HEK293 (cell line): ENCODE measurements around the gene WDR18.

Experiments used
- BCL11B ChIP-seq: fragments of 450-650 bp; formaldehyde crosslinking; IDR thresholded peaks from 2 replicates; pipeline ENCODE4 v1.5.1; 2016; ENCODE audit warnings: low read depth, missing biosample characterization, missing genetic modification characterization
- GLI4 ChIP-seq: fragments of 450-650 bp; formaldehyde crosslinking; IDR thresholded peaks from 2 replicates; pipeline ENCODE4 v1.5.1; 2016; ENCODE audit warnings: missing biosample characterization, missing genetic modification characterization
- GLIS2 ChIP-seq: fragments of 450-650 bp; formaldehyde crosslinking; IDR thresholded peaks from 2 replicates; pipeline ENCODE4 v1.5.1; 2016; ENCODE audit warnings: missing biosample characterization, missing genetic modification characterization
- HOXA7 ChIP-seq: sonication (generic); formaldehyde crosslinking; IDR thresholded peaks from 2 replicates; pipeline ENCODE4 v1.8.1; 2022; ENCODE audit warnings: missing genetic modification reagents, borderline replicate concordance
- HOXD13 ChIP-seq: sonication (generic); formaldehyde crosslinking; IDR thresholded peaks from 2 replicates; pipeline ENCODE4 v1.8.0; 2022; ENCODE audit warnings: missing genetic modification reagents, borderline replicate concordance
- MEIS1 ChIP-seq: sonication (generic); formaldehyde crosslinking; IDR thresholded peaks from 2 replicates; pipeline ENCODE4 v1.8.1; 2022; ENCODE audit warnings: missing genetic modification reagents, mild to moderate bottlenecking, borderline replicate concordance
- ZBTB20 ChIP-seq: fragments of 450-650 bp; formaldehyde crosslinking; IDR thresholded peaks from 2 replicates; pipeline ENCODE4 v1.5.1; 2016; ENCODE audit warnings: missing biosample characterization, missing genetic modification characterization
- ZBTB7A ChIP-seq: fragments of 450-650 bp; formaldehyde crosslinking; IDR thresholded peaks from 2 replicates; pipeline ENCODE4 v1.5.1; 2016; ENCODE audit warnings: low read depth, missing biosample characterization, missing genetic modification characterization
- ZNF112 ChIP-seq: fragments of 450-650 bp; formaldehyde crosslinking; IDR thresholded peaks from 2 replicates; pipeline ENCODE4 v1.5.0; 2017; ENCODE audit warnings: missing biosample characterization, missing genetic modification characterization
- ZNF121 ChIP-seq: fragments of 450-650 bp; formaldehyde crosslinking; IDR thresholded peaks from 2 replicates; pipeline ENCODE4 v1.5.1; 2016; ENCODE audit warnings: missing biosample characterization, missing genetic modification characterization
- ZNF214 ChIP-seq: fragments of 450-650 bp; formaldehyde crosslinking; IDR thresholded peaks from 2 replicates; pipeline ENCODE4 v1.5.1; 2017; ENCODE audit warnings: missing biosample characterization, mild to moderate bottlenecking, missing genetic modification characterization, borderline replicate concordance
- ZNF311 ChIP-seq: fragments of 450-650 bp; formaldehyde crosslinking; IDR thresholded peaks from 2 replicates; pipeline ENCODE4 v1.5.1; 2017; ENCODE audit warnings: missing biosample characterization, missing genetic modification characterization, borderline replicate concordance
- ZNF426 ChIP-seq: fragments of 450-650 bp; formaldehyde crosslinking; IDR thresholded peaks from 2 replicates; pipeline ENCODE4 v1.5.1; 2017; ENCODE audit warnings: missing biosample characterization, missing genetic modification characterization, mild to moderate bottlenecking, inconsistent platforms, moderate library complexity
- ZNF433 ChIP-seq: fragments of 450-650 bp; formaldehyde crosslinking; IDR thresholded peaks from 2 replicates; pipeline ENCODE4 v1.5.1; 2016; ENCODE audit warnings: missing biosample characterization, missing genetic modification characterization, low read depth
- ZNF530 ChIP-seq: fragments of 450-650 bp; formaldehyde crosslinking; IDR thresholded peaks from 2 replicates; pipeline ENCODE4 v1.5.1; 2016; ENCODE audit warnings: low read depth, missing biosample characterization, missing genetic modification characterization
- ZNF544 ChIP-seq: fragments of 450-650 bp; formaldehyde crosslinking; IDR thresholded peaks from 2 replicates; pipeline ENCODE4 v1.5.0; 2017; ENCODE audit warnings: missing biosample characterization, missing genetic modification characterization
- ZNF626 ChIP-seq: fragments of 450-650 bp; sonication (Bioruptor Pico); formaldehyde crosslinking; IDR thresholded peaks from 2 replicates; pipeline ENCODE4 v1.5.1; 2018; ENCODE audit warnings: missing biosample characterization, missing genetic modification characterization, inconsistent platforms
- ZNF629 ChIP-seq: fragments of 450-650 bp; formaldehyde crosslinking; IDR thresholded peaks from 2 replicates; pipeline ENCODE4 v1.5.1; 2017; ENCODE audit warnings: missing biosample characterization, missing genetic modification characterization
- ZNF660 ChIP-seq: fragments of 450-650 bp; IDR thresholded peaks from 2 replicates; pipeline ENCODE4 v1.5.1; 2018; ENCODE audit warnings: missing biosample characterization, mild to moderate bottlenecking, missing genetic modification characterization
- ZNF768 ChIP-seq: fragments of 450-650 bp; formaldehyde crosslinking; IDR thresholded peaks from 2 replicates; pipeline ENCODE4 v1.5.1; 2018; ENCODE audit warnings: missing biosample characterization, mild to moderate bottlenecking, missing genetic modification characterization
- ZNF776 ChIP-seq: fragments of 450-650 bp; formaldehyde crosslinking; IDR thresholded peaks from 2 replicates; pipeline ENCODE4 v1.5.0; 2017; ENCODE audit warnings: missing biosample characterization, missing genetic modification characterization, borderline replicate concordance
- ZNF792 ChIP-seq: fragments of 450-650 bp; formaldehyde crosslinking; IDR thresholded peaks from 2 replicates; pipeline ENCODE4 v1.5.1; 2016; ENCODE audit warnings: missing biosample characterization, missing genetic modification characterization
- ZXDB ChIP-seq: fragments of 450-650 bp; formaldehyde crosslinking; IDR thresholded peaks from 2 replicates; pipeline ENCODE4 v1.5.1; 2016; ENCODE audit warnings: missing biosample characterization, missing genetic modification characterization
- TF ChIP-seq, protein P1 (sequence below): fragments of 450-650 bp; formaldehyde crosslinking; IDR thresholded peaks from 2 replicates; pipeline ENCODE4 v1.5.1; 2016; ENCODE audit warnings: missing biosample characterization, missing genetic modification characterization
- TF ChIP-seq, protein P2 (sequence below): fragments of 450-650 bp; formaldehyde crosslinking; IDR thresholded peaks from 2 replicates; pipeline ENCODE4 v1.5.1; 2017; ENCODE audit warnings: missing biosample characterization, missing genetic modification characterization
- TF ChIP-seq, protein P3 (sequence below): fragments of 450-650 bp; formaldehyde crosslinking; IDR thresholded peaks from 2 replicates; pipeline ENCODE4 v1.5.1; 2016; ENCODE audit warnings: missing biosample characterization, missing genetic modification characterization, borderline replicate concordance
- TF ChIP-seq, protein P4 (sequence below): fragments of 450-650 bp; formaldehyde crosslinking; IDR thresholded peaks from 2 replicates; pipeline ENCODE4 v1.5.1; 2016; ENCODE audit warnings: missing biosample characterization, missing genetic modification characterization
- TF ChIP-seq, protein P5 (sequence below): fragments of 450-650 bp; formaldehyde crosslinking; optimal IDR thresholded peaks from 2 replicates; pipeline ENCODE3; 2016; ENCODE audit warnings: missing biosample characterization, mild to moderate bottlenecking, missing genetic modification characterization
- TF ChIP-seq, protein P6 (sequence below): fragments of 450-650 bp; formaldehyde crosslinking; IDR thresholded peaks from 2 replicates; pipeline ENCODE4 v1.5.1; 2016; ENCODE audit warnings: missing biosample characterization, missing genetic modification characterization

The WDR18 gene

DNA sequence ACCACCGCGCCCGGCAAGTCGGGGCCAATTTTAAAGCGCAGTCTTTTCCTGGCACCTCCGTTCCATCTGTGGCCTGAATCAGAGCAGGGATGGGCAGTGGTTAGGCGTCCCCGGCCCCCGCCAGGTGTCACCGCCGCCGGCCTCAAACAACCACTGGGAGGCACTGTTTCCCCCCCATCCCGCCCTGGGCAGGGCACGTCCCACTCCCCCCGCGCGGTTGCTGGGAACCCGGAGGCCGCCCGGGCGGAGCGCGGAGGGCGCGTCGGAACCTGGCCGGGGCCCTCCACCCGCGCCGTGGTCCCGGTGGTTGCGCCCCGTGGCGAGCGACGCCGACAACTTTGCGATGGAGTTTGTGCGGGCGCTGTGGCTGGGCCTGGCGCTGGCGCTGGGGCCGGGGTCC, 15.9 kb downstream of the WDR18 start, which contains the start of gene GRIN3B (continued):
- TF ChIP-seq, protein P1, sequence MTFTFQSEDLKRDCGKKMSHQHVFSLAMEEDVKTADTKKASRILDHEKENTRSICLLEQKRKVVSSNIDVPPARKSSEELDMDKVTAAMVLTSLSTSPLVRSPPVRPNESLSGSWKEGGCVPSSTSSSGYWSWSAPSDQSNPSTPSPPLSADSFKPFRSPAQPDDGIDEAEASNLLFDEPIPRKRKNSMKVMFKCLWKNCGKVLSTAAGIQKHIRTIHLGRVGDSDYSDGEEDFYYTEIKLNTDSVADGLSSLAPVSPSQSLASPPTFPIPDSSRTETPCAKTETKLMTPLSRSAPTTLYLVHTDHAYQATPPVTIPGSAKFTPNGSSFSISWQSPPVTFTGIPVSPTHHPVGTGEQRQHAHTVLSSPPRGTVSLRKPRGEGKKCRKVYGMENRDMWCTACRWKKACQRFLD (tag by site-specific recombination), result no peak
- TF ChIP-seq GLIS2 (tag by site-specific recombination), result peak; percentile 78
- TF ChIP-seq ZNF629 (tag by site-specific recombination), result peak; percentile 44
- TF ChIP-seq ZNF776 (tag by site-specific recombination), result no peak
- TF ChIP-seq, protein P2, sequence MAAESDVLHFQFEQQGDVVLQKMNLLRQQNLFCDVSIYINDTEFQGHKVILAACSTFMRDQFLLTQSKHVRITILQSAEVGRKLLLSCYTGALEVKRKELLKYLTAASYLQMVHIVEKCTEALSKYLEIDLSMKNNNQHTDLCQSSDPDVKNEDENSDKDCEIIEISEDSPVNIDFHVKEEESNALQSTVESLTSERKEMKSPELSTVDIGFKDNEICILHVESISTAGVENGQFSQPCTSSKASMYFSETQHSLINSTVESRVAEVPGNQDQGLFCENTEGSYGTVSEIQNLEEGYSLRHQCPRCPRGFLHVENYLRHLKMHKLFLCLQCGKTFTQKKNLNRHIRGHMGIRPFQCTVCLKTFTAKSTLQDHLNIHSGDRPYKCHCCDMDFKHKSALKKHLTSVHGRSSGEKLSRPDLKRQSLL (tag by site-specific recombination), result 0 out of 2 replicates have a peak, but pooled peaks have one; percentile 15
- TF ChIP-seq ZNF660 (tag by site-specific recombination), result peak; percentile 77
- TF ChIP-seq ZXDB (tag by site-specific recombination), result no peak
- TF ChIP-seq ZNF121 (tag by site-specific recombination), result no peak
- no peak for TF ChIP-seq ZNF530 (tag by site-specific recombination)
- no peak for TF ChIP-seq ZNF768 (tag by site-specific recombination)
- TF ChIP-seq ZNF544 (tag by site-specific recombination), result no peak
- TF ChIP-seq MEIS1 (CRISPR knock-in tag), result no peak
- TF ChIP-seq ZNF214 (tag by site-specific recombination), result no peak
- TF ChIP-seq, protein P3, sequence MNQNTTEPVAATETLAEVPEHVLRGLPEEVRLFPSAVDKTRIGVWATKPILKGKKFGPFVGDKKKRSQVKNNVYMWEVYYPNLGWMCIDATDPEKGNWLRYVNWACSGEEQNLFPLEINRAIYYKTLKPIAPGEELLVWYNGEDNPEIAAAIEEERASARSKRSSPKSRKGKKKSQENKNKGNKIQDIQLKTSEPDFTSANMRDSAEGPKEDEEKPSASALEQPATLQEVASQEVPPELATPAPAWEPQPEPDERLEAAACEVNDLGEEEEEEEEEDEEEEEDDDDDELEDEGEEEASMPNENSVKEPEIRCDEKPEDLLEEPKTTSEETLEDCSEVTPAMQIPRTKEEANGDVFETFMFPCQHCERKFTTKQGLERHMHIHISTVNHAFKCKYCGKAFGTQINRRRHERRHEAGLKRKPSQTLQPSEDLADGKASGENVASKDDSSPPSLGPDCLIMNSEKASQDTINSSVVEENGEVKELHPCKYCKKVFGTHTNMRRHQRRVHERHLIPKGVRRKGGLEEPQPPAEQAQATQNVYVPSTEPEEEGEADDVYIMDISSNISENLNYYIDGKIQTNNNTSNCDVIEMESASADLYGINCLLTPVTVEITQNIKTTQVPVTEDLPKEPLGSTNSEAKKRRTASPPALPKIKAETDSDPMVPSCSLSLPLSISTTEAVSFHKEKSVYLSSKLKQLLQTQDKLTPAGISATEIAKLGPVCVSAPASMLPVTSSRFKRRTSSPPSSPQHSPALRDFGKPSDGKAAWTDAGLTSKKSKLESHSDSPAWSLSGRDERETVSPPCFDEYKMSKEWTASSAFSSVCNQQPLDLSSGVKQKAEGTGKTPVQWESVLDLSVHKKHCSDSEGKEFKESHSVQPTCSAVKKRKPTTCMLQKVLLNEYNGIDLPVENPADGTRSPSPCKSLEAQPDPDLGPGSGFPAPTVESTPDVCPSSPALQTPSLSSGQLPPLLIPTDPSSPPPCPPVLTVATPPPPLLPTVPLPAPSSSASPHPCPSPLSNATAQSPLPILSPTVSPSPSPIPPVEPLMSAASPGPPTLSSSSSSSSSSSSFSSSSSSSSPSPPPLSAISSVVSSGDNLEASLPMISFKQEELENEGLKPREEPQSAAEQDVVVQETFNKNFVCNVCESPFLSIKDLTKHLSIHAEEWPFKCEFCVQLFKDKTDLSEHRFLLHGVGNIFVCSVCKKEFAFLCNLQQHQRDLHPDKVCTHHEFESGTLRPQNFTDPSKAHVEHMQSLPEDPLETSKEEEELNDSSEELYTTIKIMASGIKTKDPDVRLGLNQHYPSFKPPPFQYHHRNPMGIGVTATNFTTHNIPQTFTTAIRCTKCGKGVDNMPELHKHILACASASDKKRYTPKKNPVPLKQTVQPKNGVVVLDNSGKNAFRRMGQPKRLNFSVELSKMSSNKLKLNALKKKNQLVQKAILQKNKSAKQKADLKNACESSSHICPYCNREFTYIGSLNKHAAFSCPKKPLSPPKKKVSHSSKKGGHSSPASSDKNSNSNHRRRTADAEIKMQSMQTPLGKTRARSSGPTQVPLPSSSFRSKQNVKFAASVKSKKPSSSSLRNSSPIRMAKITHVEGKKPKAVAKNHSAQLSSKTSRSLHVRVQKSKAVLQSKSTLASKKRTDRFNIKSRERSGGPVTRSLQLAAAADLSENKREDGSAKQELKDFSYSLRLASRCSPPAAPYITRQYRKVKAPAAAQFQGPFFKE (tag by site-specific recombination), result no peak
- TF ChIP-seq, protein P4, sequence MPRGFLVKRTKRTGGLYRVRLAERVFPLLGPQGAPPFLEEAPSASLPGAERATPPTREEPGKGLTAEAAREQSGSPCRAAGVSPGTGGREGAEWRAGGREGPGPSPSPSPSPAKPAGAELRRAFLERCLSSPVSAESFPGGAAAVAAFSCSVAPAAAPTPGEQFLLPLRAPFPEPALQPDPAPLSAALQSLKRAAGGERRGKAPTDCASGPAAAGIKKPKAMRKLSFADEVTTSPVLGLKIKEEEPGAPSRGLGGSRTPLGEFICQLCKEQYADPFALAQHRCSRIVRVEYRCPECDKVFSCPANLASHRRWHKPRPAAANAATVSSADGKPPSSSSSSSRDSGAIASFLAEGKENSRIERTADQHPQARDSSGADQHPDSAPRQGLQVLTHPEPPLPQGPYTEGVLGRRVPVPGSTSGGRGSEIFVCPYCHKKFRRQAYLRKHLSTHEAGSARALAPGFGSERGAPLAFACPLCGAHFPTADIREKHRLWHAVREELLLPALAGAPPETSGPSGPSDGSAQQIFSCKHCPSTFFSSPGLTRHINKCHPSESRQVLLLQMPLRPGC (tag by site-specific recombination), result no peak
- peak; percentile 9; the same call in 1 of the 2 replicates for TF ChIP-seq ZBTB20
- no peak for TF ChIP-seq ZNF626 (tag by site-specific recombination)
- no peak for TF ChIP-seq ZNF426 (tag by site-specific recombination)
- TF ChIP-seq ZBTB7A (tag by site-specific recombination), result peak; percentile 93; the same call in 1 of the 2 replicates
- TF ChIP-seq ZNF112 (tag by site-specific recombination), result no peak
- TF ChIP-seq GLI4 (tag by site-specific recombination), result no peak
- TF ChIP-seq, protein P5, sequence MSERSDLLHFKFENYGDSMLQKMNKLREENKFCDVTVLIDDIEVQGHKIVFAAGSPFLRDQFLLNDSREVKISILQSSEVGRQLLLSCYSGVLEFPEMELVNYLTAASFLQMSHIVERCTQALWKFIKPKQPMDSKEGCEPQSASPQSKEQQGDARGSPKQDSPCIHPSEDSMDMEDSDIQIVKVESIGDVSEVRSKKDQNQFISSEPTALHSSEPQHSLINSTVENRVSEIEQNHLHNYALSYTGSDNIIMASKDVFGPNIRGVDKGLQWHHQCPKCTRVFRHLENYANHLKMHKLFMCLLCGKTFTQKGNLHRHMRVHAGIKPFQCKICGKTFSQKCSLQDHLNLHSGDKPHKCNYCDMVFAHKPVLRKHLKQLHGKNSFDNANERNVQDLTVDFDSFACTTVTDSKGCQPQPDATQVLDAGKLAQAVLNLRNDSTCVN (tag by site-specific recombination), result peak; percentile 76
- no peak for TF ChIP-seq ZNF433 (tag by site-specific recombination)
- TF ChIP-seq, protein P6, sequence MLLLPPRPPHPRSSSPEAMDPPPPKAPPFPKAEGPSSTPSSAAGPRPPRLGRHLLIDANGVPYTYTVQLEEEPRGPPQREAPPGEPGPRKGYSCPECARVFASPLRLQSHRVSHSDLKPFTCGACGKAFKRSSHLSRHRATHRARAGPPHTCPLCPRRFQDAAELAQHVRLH (tag by site-specific recombination), result no peak
- no peak for TF ChIP-seq ZNF311 (tag by site-specific recombination)
- TF ChIP-seq HOXD13 (CRISPR knock-in tag), result no peak
- no peak for TF ChIP-seq HOXA7 (CRISPR knock-in tag)
- no peak for TF ChIP-seq ZNF792 (tag by site-specific recombination)
- TF ChIP-seq BCL11B (tag by site-specific recombination), result peak; percentile 84
